ENCODE results near the gene KRTAP12-4. TPM values are rescaled to one million over a fixed set of nuclear protein-coding genes. Genes with fewer than 3 reads are reported as not detected.
"Not testable (repeated sequence)": the region's sequence is repeated elsewhere in the genome, so short reads cannot be mapped to it uniquely, and the experiment has no call there.

KRTAP12-4 gene
- total RNA-seq, 4 donors from 2014 or later, result not detected

DNA sequence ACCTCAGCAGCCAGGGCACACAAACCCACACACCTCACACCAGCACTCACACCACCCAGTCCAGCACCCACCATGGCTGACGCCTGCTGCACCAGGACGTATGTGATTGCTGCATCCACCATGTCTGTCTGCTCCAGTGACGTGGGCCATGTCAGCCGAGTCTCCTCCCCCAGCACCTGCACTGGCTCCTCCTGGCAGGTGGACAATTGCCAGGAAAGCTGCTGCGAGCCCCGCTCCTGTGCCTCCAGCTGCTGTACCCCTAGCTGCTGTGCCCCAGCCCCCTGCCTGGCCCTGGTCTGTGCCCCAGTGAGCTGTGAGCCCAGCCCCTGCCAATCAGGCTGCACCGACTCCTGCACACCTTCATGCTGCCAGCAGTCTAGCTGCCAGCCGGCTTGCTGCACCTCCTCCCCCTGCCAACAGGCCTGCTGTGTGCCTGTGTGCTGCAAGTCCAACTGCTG lies 42.4 kb downstream of the KRTAP12-4 start, which contains the start of gene KRTAP10-8:
Gene KRTAP10-8, plus strand, starts transcription at position 51 of the 458 bp plus-strand sequence. Its CDS starts 22 bp downstream, at position 73.
- WGBS, 2 donors, result 80% methylated on average over 4 of the region's 8 CpGs; no CpG with 5 or more reads in 1 of the 2 donors
- H3K27me3 ChIP-seq, result peaks cover 0 to 58% (median 0%) of the 10 kb centered on the region in 4 donors
- no peaks in the 10 kb centered on the region for H3K4me1 ChIP-seq
- no peak for DNase-seq
- peaks cover 0 to 21% (median 0%) of the 10 kb centered on the region in 3 donors for H3K9me3 ChIP-seq
- H3K36me3 ChIP-seq, result no peaks in the 10 kb centered on the region
- no peak for TF ChIP-seq POLR2A (IDR thresholded peaks at IDR 0.05)
- TF ChIP-seq, protein P1, sequence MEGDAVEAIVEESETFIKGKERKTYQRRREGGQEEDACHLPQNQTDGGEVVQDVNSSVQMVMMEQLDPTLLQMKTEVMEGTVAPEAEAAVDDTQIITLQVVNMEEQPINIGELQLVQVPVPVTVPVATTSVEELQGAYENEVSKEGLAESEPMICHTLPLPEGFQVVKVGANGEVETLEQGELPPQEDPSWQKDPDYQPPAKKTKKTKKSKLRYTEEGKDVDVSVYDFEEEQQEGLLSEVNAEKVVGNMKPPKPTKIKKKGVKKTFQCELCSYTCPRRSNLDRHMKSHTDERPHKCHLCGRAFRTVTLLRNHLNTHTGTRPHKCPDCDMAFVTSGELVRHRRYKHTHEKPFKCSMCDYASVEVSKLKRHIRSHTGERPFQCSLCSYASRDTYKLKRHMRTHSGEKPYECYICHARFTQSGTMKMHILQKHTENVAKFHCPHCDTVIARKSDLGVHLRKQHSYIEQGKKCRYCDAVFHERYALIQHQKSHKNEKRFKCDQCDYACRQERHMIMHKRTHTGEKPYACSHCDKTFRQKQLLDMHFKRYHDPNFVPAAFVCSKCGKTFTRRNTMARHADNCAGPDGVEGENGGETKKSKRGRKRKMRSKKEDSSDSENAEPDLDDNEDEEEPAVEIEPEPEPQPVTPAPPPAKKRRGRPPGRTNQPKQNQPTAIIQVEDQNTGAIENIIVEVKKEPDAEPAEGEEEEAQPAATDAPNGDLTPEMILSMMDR (IDR thresholded peaks at IDR 0.05), result no peak
- H3K4me3 ChIP-seq, result no peak within 1 kb of the TSS
- intact Hi-C loops (cut with DNase I), result no loop called here
- no peak within 1 kb of the TSS for H3K27ac ChIP-seq

DNA sequence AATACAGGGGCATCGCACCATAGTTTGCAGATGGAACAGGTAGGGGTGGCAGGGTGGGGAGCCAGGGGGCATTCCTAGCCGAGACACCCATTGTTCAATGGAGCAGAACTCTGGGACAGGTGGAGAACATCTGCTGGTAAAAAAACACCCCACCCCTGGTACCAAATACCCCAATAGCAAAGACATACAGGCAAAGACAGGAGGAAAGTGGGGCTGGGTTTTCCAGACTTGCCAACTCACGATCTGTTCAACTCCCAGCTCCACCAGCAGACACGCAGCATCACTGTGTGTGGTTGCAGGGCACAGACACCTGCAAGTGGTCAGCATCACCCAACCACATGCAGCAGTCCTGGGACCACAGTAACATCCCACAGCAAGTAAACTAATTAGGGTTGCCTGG lies 42.9 kb downstream of the KRTAP12-4 start:
- H3K36me3 ChIP-seq, result no peaks in the 10 kb centered on the region
- H3K27ac ChIP-seq, result no peak overlapping the region
- intact Hi-C loops (cut with DNase I), result no loop called here
- no peaks in the 10 kb centered on the region for H3K4me1 ChIP-seq
- 65 to 72% methylated on average over 2 to 3 of the region's 4 CpGs for WGBS, 2 donors
- H3K4me3 ChIP-seq, result no peak overlapping the region
- peaks cover 0 to 21% (median 0%) of the 10 kb centered on the region in 3 donors for H3K9me3 ChIP-seq
- DNase-seq, result no peak
- peaks cover 0 to 57% (median 0%) of the 10 kb centered on the region in 4 donors for H3K27me3 ChIP-seq
- TF ChIP-seq, protein P1 (IDR thresholded peaks at IDR 0.05), result no peak
- no peak for TF ChIP-seq POLR2A (IDR thresholded peaks at IDR 0.05)

DNA sequence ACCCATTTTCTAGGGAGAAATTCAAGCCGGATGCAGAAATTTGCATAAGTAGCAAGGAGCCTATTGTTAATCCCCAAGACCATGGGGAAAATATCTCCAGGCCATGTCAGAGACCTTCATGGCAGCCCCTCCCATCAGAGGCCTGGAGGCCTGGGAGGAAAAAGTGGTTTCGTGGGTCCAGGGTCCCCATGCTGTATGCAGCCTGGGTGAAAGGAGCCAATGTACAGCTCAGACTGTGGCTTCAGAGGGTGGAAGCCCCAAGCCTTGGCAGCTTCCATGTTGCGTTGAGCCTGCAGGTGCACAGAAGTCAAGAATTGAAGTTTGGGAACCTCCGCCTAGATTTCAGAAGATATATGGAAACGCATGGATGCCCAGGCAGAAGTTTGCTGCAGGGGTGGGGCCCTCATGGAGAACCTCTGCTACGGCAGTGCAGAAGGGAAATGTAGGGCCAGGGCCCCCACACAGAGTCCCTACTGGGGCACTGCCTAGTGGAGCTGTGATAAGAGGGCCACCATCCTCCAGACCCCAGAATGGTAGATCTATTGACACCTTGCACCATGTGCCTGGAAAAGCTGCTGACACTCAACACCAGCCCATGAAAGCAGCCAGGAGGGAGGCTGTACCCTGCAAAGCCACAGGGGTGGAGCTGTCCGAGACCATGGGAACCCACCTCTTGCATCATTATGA lies 44.2 kb downstream of the KRTAP12-4 start:
- Histone ChIP-seq H3K27me3 (peaks cover 0 to 51% (median 0%) of the 10 kb centered on the region in 4 donors), H3K9me3 (peaks cover 0 to 21% (median 0%) of the 10 kb centered on the region in 3 donors)
- 83 to 94% methylated on average over 3 to 5 of the region's 7 CpGs for WGBS, 2 donors
- H3K4me1 ChIP-seq; H3K27ac ChIP-seq; H3K4me3 ChIP-seq; intact Hi-C loops (cut with DNase I); DNase-seq; H3K36me3 ChIP-seq: not testable (repeated sequence)

DNA sequence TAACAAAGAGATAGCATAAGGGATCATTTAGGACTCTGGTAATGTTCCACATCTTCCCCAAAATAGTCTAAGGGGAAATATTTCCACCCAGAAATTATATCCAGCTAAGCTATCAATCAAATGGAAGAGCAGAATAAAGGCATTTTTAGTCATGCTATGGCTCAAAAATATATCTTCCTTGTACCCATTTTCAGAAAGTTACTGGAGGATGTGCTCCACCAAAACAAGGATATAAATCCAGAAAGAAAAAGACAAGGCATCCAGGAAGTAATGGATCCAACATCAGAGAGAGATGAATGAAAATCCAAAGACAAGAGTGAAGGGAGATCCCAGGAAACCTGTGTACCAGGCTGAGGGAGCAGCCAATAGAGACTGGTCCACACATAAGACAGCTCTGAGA lies 45.3 kb downstream of the KRTAP12-4 start:
- no peaks in the 10 kb centered on the region for H3K4me1 ChIP-seq
- no peak overlapping the region for H3K27ac ChIP-seq
- H3K9me3 ChIP-seq, result peaks cover 0 to 21% (median 0%) of the 10 kb centered on the region in 3 donors
- DNase-seq, result no peak
- no peak overlapping the region for H3K4me3 ChIP-seq
- intact Hi-C loops (cut with DNase I), result no loop called here
- no peaks in the 10 kb centered on the region for H3K36me3 ChIP-seq
- no peak for TF ChIP-seq POLR2A (IDR thresholded peaks at IDR 0.05)
- TF ChIP-seq, protein P1 (IDR thresholded peaks at IDR 0.05), result no peak
- peaks cover 0 to 47% (median 0%) of the 10 kb centered on the region in 4 donors for H3K27me3 ChIP-seq

DNA sequence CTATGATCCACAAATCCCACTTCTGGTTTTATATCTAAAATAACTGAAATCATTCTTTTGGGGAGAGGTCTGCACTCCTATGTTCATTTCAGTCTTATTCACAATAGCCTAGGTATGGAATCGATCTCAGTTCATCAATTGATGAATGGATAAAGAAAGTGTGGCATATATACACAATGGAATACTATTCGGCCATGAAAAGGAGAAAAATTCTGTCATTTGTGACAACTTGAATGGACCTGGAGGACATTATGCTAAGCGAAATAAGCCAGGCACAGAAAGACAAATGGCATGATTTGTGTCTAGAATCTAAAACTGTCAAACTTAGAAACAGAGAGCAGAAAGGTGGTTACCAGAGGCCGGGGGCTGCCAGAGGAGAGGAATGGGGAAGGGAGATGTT lies 48.0 kb downstream of the KRTAP12-4 start:
- Histone ChIP-seq H3K27ac (no peak overlapping the region), H3K36me3 (no peaks in the 10 kb centered on the region), H3K4me3 (no peak overlapping the region), H3K27me3 (peaks cover 0 to 47% (median 0%) of the 10 kb centered on the region in 4 donors), H3K9me3 (peaks cover 0 to 21% (median 0%) of the 10 kb centered on the region in 3 donors), H3K4me1 (no peaks in the 10 kb centered on the region)
- TF ChIP-seq POLR2A (IDR thresholded peaks at IDR 0.05), result no peak
- TF ChIP-seq, protein P1 (IDR thresholded peaks at IDR 0.05), result no peak
- WGBS, 2 donors, result 72 to 73% methylated on average over 4 of the region's 4 CpGs
- intact Hi-C loops (cut with DNase I), result no loop called here
- no peak for DNase-seq

Small RNA genes lying within 50 kb of the gene (small RNA-seq; reads per million reads assigned to genes)
- 0 reads per million in 4 donors for gene KRTAP12-6P

Other genes with a start within 250 kb of the KRTAP12-4 start
- 1 to 10 TPM in 2 of 4 donors, under 1 TPM in 2; 0.57 to 2.9 (median 1.1) TPM for gene LRRC3, start 199.1 kb downstream of the KRTAP12-4 start, total RNA-seq
- gene KRTAP10-1, start 114.5 kb downstream of the KRTAP12-4 start, total RNA-seq, result not detected
- gene KRTAP10-2, start 103.2 kb downstream of the KRTAP12-4 start, total RNA-seq, result not detected
- not detected for gene KRTAP10-3, start 95.9 kb downstream of the KRTAP12-4 start, total RNA-seq
- gene KRTAP10-4, start 80.9 kb downstream of the KRTAP12-4 start, total RNA-seq, result not detected
- not detected for gene KRTAP10-5, start 74.1 kb downstream of the KRTAP12-4 start, total RNA-seq
- not detected for gene KRTAP10-6, start 62.2 kb downstream of the KRTAP12-4 start, total RNA-seq
- not detected for gene KRTAP10-7, start 54.1 kb downstream of the KRTAP12-4 start, total RNA-seq
- not detected for gene KRTAP10-8, start 42.6 kb downstream of the KRTAP12-4 start, total RNA-seq
- not detected for gene KRTAP10-9, start 27.6 kb downstream of the KRTAP12-4 start, total RNA-seq
- gene KRTAP10-10, start 17.3 kb downstream of the KRTAP12-4 start, total RNA-seq, result not detected
- gene KRTAP10-11, start 8.2 kb downstream of the KRTAP12-4 start, total RNA-seq, result not detected
- gene KRTAP12-3, start 3.3 kb upstream of the KRTAP12-4 start, total RNA-seq, result not detected
- not detected for gene KRTAP12-2, start 12.3 kb upstream of the KRTAP12-4 start, total RNA-seq
- not detected for gene KRTAP12-1, start 27.5 kb upstream of the KRTAP12-4 start, total RNA-seq
- not detected for gene KRTAP10-12, start 42.5 kb upstream of the KRTAP12-4 start, total RNA-seq
- not detected for gene TSPEAR, start 56.9 kb upstream of the KRTAP12-4 start, total RNA-seq
- 10 to 100 TPM; 27.9 to 70.0 (median 51.1) TPM for gene UBE2G2, start 147.2 kb upstream of the KRTAP12-4 start, total RNA-seq
- gene SUMO3, start 163.4 kb upstream of the KRTAP12-4 start, total RNA-seq, result 10 to 100 TPM; 22.9 to 55.0 (median 46.5) TPM
- 100 to 1,000 TPM in 3 of 4 donors, 10 to 100 TPM in 1; 83.1 to 132 (median 114) TPM for gene PTTG1IP, start 219.0 kb upstream of the KRTAP12-4 start, total RNA-seq